Muscle of arm (tissue), 14 donors: ENCODE measurements around the gene PRXL2C. TPM values are rescaled to one million over a fixed set of nuclear protein-coding genes. Genes with fewer than 3 reads are reported as not detected.
"Not testable (repeated sequence)": the region's sequence is repeated elsewhere in the genome, so short reads cannot be mapped to it uniquely, and the experiment has no call there.

Experiments used
- DNase-seq: peaks from one replicate; pipeline ENCODE4 v3.0.0-alpha.2; 2013
- long read RNA-seq, 11 donors: transcript quantifications; one replicate each; lab custom pipeline, GENCODE V29; 2026
- polyA plus RNA-seq, 12 donors: library from polyadenylated mRNA; unstranded; fragments of 120-200 nt; gene quantifications; one replicate each; pipeline ENCODE4 v1.2.1, GENCODE V29; 2013; ENCODE audit not compliant: insufficient read length in 12 of 12

Gene PRXL2C, protein sequence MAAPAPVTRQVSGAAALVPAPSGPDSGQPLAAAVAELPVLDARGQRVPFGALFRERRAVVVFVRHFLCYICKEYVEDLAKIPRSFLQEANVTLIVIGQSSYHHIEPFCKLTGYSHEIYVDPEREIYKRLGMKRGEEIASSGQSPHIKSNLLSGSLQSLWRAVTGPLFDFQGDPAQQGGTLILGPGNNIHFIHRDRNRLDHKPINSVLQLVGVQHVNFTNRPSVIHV
- polyA plus RNA-seq = 10 to 100 TPM in 9 of 12 donors, 1 to 10 TPM in 2, not detected in 1; 7.8 to 18.0 (median 13.3) TPM
- long read RNA-seq, donor 1, partial matches to known transcripts = 0 of 2 reads
- long read RNA-seq, donor 1, other reads (novel, unspliced or antisense) = 0 of 2 reads
- long read RNA-seq, donor 2, partial matches to known transcripts = 10 of 20 reads
- long read RNA-seq, donor 2, other reads (novel, unspliced or antisense) = 6 of 20 reads
- long read RNA-seq, donor 3, partial matches to known transcripts = 0 of 2 reads
- long read RNA-seq, donor 3, other reads (novel, unspliced or antisense) = 0 of 2 reads
- long read RNA-seq, donor 4, partial matches to known transcripts = 0 of 4 reads
- long read RNA-seq, donor 4, other reads (novel, unspliced or antisense) = 0 of 4 reads
- long read RNA-seq, donor 5 = 0 reads
- long read RNA-seq, donor 6, partial matches to known transcripts = 0 of 2 reads
- long read RNA-seq, donor 6, other reads (novel, unspliced or antisense) = 0 of 2 reads
- long read RNA-seq, donor 7, partial matches to known transcripts = 5 of 7 reads
- long read RNA-seq, donor 7, other reads (novel, unspliced or antisense) = 0 of 7 reads
- long read RNA-seq, donor 8, transcript PRXL2C-201 (6 exons, 2,863 nt) = major isoform, 7 of 7 reads
- long read RNA-seq, donor 8, partial matches to known transcripts = 0 of 7 reads
- long read RNA-seq, donor 8, other reads (novel, unspliced or antisense) = 0 of 7 reads
- long read RNA-seq, donor 9, partial matches to known transcripts = 0 of 2 reads
- long read RNA-seq, donor 9, other reads (novel, unspliced or antisense) = 0 of 2 reads
- long read RNA-seq, donor 10, transcript PRXL2C-201 (6 exons, 2,863 nt) = major isoform, 5 of 13 reads
- long read RNA-seq, donor 10, partial matches to known transcripts = 8 of 13 reads
- long read RNA-seq, donor 10, other reads (novel, unspliced or antisense) = 0 of 13 reads
- long read RNA-seq, donor 11, transcript PRXL2C-201 (6 exons, 2,863 nt) = major isoform, 5 of 26 reads
- long read RNA-seq, donor 11, partial matches to known transcripts = 21 of 26 reads
- long read RNA-seq, donor 11, other reads (novel, unspliced or antisense) = 0 of 26 reads

DNA sequence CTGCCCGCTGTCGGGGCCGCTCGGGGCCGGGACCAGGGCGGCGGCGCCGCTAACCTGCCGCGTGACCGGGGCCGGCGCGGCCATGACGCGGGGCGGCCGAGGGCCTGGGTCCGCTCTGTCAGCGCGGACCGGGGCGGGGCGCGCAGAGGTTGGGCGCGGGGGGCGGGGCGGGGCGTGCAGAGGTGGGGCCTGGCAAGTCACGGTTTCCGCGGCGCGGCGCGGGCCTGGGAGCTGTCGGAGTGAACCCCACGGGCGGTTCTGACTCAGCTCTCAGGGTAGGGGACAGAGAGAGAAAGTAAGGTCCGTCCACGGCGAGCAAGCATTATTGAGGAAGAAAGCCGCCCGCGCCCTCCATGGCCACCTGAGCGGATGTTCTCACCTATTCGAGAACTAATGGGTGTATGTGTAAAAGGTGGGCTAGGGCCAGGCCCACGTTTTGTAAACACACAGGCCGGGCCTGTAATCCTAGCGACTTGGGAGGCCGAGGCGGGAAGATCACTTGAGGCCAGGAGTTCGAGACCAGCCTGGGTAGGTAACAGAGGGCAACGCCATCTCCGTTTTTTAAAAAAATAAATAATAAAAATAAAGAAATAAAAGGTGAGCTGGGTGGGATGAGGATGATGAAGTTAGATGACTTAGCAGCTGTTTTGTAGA is at the start of gene PRXL2C:
TSS of gene PRXL2C (minus strand) at position 120 of the 654 bp plus-strand sequence. CDS start at position 84, 36 bp downstream.
- peak; percentile 48 for DNase-seq

DNA sequence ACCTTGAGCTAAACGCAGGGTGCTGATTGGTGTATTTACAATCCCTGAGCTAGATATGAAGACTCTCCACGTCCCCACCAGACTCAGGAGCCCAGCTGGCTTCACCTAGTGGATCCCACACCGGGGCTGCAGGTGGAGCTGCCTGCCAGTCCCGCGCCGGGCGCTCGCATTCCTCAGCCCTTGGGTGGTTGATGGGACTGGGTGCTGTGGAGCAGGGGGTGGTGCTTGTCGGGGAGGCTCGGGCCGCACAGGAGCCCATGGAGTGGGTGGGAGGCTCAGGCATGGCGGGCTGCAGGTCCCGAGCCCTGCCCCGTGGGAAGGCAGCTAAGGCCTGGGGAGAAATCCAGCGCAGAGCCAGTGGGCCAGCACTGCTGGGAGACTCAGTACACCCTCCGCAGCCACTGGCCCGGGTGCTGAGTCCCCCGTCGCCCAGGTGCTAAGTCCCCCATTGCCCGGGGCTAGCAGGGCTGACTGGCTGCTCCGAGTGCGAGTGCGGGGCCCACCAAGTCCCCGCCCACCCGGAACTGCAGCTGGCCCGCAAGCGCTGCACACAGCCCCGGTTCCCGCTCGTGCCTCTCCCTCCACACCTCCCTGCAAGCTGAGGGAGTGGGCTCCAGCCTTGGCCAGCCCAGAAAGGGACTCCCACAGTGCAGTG is 45.7 kb upstream of the PRXL2C start:
- DNase-seq = not testable (repeated sequence)

DNA sequence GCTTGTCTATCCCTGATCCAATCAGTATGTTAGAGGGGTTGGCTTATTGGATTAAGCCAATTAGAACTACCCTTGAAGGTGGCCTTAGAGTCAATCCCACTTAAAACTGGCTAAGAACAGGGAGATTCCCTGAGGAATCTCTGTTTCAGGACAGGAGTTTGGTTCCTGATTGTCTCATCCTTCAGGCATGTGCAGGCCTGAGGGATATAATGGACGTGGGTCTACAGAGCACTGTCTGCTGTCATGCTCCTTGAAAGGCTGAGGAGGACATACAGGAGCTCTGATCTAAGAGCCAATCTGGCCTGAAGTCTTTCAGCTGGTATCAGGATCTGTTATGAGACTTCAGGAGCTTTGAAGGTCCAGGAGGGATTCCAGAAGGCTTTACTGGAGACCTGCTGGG is 36.2 kb upstream of the PRXL2C start:
- DNase-seq = no peak

DNA sequence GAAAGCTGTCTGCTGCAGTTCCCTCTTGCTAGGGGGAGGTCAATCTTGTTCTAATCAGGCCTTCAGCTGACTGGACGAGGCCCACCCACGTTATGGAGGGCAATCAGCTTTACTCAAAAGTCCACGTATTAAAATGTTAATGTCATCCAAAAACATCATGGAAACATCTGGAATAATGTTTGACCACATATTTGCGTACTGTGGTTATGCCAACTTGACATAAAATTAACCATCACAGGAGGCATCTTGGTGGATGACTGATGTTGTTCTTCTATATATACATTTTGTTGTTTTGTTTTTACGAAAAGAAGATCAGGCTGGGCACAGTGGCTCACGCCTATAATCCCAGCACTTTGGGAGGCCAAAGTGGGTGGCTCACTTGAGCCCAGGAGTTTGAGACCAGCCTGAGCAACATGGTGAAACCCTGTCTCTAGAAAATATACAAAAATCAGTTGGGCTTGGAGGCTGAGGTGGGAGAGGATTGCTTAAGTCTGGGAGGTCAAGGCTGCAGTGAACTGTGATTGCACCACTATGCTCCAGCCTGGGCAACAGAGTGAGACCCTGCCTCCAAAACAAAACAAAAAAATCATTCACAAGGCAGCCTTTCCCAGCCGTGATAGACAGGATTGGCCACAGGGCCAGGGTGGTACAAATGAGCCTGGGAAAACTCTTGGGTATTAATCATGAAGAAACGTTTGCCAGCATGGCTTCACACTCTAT is 33.8 kb upstream of the PRXL2C start:
- no peak for DNase-seq

DNA sequence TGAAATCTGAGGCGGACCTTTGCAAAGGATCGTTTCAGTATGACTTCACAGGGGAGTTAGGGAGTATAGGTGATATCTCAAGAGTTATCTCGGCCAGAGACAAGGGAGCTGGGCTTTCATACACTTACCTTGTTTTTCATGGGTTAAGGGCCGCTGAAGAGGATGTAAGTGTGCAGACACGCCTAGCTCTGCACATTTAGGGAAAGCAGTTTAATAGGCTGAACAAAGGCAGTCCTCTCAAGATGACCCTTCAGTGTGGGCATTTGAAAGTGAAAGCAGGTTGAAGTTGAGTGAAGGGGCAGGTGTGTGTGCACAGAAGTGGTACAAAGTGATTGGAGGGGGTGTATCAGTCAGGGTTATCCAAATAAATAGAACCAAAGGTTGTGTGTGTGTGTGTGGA is 33.1 kb upstream of the PRXL2C start:
- DNase-seq = no peak

DNA sequence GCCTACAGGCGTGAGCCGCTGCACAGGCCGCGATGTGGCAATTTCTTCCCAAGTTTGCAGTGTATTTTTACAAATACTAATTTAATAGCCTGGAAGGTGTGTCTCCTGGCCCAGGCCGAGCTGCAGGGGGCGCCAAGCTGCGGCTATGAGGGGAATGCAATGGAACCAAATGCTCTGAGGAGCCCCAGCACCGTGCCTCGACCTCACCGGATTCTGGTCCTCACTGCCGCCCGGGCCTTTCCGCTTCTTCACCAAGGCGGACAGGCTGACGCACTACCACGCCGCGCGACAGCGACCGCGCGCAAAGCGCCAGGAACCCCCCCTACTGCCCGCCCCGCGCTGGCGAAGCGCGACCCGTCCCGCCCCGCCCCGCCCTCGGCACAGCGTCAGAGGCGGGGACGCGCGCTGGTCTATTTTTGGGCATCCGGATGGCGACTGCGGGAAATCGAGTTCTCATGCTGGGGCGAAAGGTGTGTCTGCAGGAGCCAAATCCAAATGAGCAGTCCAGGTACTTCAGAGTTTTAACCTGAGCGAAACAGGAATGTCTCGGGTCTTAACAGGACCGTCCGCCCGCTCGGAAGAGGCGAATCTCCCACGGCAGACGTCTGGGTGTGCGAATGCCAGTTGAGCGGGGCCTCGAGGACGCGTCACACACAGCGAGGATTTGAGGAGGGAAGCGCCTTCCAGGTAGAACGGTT is 31.7 kb upstream of the PRXL2C start:
- DNase-seq = peak; percentile 75

DNA sequence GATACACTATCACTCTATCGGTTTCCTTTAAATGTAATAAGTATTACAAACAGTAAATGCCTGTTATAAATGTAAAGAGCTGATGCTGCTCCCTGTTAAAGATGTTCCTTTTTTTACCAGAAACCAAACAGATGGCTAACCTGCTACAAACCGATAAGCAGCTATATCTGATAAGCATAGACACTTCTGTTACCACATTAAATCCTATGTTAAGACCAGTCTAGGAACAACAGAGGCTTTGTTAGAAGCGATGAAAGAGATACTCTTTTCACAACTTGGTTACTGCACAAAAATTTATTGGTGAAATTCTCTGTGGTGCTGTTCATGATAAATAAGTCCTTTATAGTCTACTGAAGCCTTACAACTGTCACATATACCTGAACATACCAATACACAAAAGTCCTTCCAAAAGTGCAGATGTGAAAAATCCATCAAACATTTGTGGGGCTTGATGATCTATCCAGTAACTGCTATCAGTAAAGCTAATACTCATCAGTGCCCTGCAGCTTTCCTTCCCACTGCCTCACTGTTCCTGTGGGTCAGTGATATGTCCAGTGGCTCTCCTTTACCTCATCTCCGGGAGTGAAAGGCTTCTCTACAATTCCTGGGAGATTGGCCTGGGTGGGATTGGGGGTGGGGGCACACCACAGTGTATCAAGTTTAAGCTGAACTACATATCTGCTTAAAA is 25.8 kb upstream of the PRXL2C start:
- DNase-seq = no peak

DNA sequence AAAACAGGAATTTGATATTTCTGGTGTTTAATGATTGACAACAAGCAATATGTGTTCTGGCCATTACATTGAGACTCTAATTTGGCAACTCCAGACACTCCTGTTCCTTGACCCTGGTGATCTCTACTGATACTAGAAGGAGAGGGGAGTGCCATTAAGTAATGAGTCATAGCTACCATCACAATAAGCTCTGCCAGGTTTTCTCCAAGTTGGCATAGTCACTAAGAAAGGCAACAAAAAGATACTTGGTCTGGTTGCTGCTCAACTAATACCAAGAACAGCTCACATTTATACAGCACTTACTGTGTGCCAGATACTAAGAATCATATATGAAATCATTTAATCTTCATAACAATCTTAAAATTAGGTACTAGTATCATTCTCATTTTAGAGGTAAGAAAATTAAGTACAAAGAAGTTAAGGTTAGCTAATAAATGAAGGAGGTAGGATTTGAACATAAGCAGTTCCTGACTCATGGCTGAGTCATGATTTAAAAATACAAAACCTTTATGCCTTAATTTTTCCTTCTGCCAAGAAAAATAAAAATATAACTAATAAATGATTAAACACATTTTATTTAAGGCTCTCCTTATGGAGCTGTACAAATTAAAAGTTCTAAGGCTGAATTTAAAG is 19.9 kb upstream of the PRXL2C start:
- no peak for DNase-seq

DNA sequence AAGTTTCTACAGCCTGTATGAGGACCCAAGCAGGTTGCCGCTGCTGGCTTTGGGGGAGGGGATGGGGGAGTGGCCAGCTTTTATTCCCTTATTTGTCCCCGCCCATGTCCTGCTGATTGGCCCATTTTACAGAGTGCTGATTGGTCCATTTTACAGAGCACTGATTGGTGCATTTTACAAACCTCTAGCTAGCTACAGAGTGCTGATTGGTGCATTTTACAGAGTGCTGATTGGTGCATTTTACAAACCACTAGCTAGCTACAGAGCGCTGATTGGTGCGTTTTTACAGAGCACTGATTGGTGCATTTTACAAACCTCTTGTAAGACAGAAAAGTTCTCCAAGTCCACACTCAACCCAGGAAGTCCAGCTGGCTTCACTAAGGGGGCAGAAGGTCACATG is 18.7 kb upstream of the PRXL2C start:
- not testable (repeated sequence) for DNase-seq

DNA sequence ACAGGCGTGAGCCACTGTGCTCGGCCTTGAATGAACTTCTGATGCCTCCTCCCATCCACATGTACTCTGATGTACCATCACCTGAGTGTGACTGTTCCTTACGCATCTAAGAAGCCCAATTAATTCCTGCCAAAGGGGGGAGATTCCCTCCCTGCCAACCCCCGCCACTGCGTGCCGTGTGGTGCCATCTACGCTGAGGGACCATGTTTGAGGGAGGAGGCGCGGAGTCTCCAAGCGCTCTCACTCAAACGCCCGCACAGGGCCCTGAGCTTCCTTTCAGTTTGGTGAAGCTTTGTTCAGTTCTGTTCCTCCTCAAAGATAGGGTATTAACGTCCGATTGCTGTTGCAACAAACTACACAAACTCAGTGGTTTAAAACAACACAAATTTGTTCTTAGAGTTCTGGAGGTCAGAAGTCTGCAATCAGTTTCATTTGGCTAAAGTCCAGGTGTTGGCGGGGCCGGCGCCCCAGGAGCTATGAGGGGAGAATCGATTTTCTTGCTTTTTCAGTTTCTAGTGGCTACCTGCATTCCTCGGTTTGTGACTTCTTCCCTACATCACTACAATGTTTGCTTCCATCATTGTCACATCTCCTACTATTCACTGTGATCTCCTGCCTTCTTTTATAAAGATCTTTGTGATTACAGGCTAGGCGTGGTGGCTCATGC is 13.9 kb upstream of the PRXL2C start:
- DNase-seq = no peak

DNA sequence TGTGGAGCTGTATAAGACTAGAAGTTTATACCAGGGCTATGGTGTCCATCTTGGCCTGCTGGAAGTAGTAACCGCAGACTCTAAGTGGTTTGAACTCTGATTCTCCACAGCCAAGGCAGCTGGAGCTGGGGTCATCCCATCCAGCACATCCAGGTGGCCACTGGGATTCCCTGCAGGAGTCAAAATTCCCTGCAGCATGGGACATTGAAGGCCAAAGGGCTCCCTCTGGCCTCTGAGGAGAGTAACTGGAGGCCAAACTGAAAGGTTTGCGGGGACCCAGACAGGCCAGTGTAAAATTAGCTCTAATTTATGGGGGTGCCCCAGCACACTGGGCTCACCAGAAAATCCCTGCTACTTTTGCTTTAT is 12.2 kb upstream of the PRXL2C start:
- DNase-seq = no peak

DNA sequence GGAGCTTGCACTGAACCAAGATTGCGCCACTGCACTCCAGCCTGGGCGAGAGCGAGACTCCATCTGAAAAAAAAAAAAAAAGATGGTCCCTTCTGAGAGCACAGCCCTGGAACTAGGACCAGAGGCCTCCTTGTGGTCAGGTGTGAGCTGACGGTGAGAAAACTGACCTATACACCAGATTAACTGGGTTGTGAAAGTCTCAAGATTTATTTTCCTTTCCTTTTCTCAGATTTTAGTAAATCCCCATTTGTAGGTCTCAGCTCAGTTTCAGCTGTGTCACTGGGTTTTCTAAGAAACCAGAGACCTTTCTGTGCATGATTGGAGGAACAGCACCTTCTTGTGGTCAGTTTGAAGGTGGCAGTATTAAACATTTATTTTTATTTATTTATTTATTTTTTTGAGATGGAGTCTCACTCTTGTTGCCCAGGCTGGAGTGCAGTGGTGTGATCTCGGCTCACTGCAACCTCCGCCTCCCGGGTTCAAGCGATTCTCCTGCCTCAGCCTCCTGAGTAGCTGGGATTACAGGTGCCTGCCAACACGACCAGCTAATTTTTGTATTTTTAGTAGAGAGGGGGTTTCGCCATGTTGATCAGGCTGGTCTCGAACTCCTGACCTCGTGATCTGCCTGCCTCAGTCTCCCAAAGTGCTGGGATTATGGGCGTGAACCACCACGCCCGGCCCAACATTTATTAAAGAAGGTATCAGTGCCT is 11.7 kb upstream of the PRXL2C start:
- DNase-seq = peak; percentile 45

DNA sequence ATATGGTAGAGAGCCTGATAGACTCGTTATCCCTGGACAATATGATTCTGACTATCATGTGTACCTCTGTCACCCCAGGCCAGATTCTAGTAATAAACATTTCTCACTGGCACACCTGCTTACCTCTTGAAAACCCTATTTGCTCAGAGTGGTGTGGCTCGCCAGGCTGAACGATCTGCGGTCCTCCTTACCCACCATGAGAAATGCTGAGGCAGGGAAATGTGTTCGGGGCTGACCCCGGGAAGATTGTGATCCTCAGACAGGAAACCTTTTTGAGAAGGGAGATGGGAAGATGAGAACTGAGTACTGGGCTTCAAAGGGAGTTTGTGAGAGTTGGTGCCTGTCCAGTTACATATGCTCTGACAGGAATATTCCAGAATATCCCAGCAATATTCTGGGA is 10.7 kb upstream of the PRXL2C start:
- no peak for DNase-seq

DNA sequence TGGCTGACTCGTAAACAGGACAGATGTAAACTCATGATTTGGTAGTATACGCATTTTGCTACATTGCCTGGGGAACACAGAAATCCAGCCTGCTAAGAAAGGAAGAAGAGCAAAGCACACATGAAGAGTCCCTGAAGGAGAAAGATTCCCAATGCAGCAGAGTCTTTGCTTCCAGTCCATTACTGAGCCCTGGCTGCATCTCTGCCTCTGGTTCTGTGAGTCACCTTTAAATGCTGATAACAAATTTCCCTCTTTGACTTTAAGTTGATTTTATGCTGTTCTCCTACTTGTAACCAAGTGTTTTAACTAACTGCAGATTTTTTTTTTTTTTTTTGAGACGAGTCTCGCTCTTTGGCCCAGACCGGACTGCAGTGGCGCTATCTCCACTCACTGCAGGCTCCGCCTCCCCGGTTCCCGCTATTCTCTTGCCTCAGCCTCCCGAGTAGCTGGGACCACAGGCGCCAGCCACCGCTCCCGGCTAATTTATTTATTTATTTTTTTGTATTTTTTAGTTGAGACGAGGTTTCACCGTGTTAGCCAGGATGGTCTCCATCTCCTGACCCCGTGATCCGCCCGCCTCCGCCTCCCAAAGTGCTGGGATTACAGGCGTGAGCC is 8.5 kb upstream of the PRXL2C start:
- no peak for DNase-seq

DNA sequence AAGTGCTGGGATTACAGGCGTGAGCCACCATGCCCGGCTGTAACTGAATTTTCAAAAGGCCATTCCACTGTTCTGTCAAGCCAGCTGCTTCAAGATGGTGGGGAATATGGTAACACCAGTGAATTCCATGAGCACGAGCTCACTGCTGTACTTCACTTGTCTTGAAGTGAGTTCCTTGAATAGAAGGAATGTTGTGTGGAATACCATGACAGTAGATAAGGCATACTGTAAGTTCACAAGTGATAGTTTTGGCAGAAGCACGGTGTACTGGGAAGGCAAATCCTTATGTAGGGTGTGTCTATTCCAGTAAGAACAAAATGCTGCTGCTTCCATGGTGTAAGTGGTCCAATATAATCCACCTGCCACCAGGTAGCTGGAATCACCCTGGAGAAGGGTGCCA is 6.6 kb upstream of the PRXL2C start:
- DNase-seq = no peak

DNA sequence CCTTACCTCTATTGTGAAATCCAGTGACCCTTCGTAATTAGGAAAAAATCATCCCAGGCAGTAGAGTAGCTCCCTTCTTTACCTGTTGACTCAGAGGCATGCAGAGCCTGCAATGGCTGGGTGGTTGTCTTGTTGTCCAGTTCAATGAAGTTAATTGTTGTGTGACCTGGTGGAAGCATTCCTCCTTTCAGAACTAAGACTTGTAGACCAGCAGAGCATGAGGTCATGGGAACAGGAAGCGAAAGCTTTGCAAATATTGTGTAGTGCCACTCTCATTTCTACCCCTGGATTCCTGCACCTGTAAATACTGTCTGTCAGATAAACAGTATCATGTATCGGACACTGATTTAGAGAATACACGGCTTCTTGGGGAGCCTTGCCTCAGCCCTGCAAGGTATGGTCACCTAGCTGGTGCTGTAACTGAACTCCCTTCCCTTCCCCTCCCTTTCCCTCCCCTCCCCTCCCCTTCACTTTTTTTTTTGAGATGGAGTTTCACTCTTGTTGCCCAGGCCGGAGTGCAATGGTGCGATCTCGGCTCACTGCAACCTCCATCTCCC is 5.7 kb upstream of the PRXL2C start:
- no peak for DNase-seq
